HEK293 (cell line): ENCODE data around the gene FASTK.

Experiments used
- CTCF ChIA-PET: fragments of 350-600 bp; formaldehyde crosslinking; extraction: SDS; loops from one replicate; lab custom pipeline; 2021; ENCODE audit warnings: antibody characterized with exemption; lab: Yijun Ruan, JAX
- POLR2A ChIA-PET: fragments of 300-600 bp; formaldehyde crosslinking; extraction: SDS; loops from one replicate; lab custom pipeline; 2020; ENCODE audit warnings: antibody characterized with exemption, inconsistent platforms; lab: Yijun Ruan, JAX
- H3K27ac ChIP-seq: fragments of 200-500 bp; sonication (Bioruptor generic); 2 replicates; pipeline ENCODE4 v1.5.1; 2014; ENCODE audit warnings: low read depth, low read length, control low read depth, inconsistent platforms; ENCODE audit errors: extremely low read depth
- H3K36me3 ChIP-seq, 2 experiments: fragments of 200-500 bp in 1 of 2; sonication (Bioruptor generic) in 1 of 2; 1 replicate in 1 of 2; 2 replicates in 1 of 2; pipeline ENCODE4 v1.5.1; 2014 to 2017; ENCODE audit warnings: inconsistent platforms in 2 of 2, low read length in 2 of 2; ENCODE audit not compliant: control insufficient read depth in 2 of 2, insufficient read depth in 1 of 2
- H3K4me1 ChIP-seq: fragments of 200-500 bp; sonication (Bioruptor generic); 2 replicates; pipeline ENCODE4 v1.5.1; 2014; ENCODE audit warnings: mild to moderate bottlenecking, low read length, inconsistent platforms; ENCODE audit not compliant: control insufficient read depth, insufficient read depth
- H3K4me3 ChIP-seq: 2 replicates; pipeline ENCODE4 v1.5.1; 2011; ENCODE audit warnings: low read depth, mild to moderate bottlenecking, control low read depth, low read length, moderate library complexity
- H3K9me3 ChIP-seq: fragments of 200-500 bp; sonication (Bioruptor generic); 2 replicates; pipeline ENCODE4 v1.5.1; 2014; ENCODE audit warnings: low read depth, low read length, inconsistent platforms; ENCODE audit not compliant: control insufficient read depth, insufficient read depth
- GLI4 ChIP-seq: fragments of 450-650 bp; formaldehyde crosslinking; IDR thresholded peaks from 2 replicates; pipeline ENCODE4 v1.5.1; 2016; ENCODE audit warnings: missing biosample characterization, missing genetic modification characterization
- GLIS1 ChIP-seq: fragments of 450-650 bp; formaldehyde crosslinking; IDR thresholded peaks from 2 replicates; pipeline ENCODE4 v1.5.1; 2016; ENCODE audit warnings: missing biosample characterization, missing genetic modification characterization
- GLIS2 ChIP-seq: fragments of 450-650 bp; formaldehyde crosslinking; IDR thresholded peaks from 2 replicates; pipeline ENCODE4 v1.5.1; 2016; ENCODE audit warnings: missing biosample characterization, missing genetic modification characterization
- HOXA7 ChIP-seq: sonication (generic); formaldehyde crosslinking; IDR thresholded peaks from 2 replicates; pipeline ENCODE4 v1.8.1; 2022; ENCODE audit warnings: missing genetic modification reagents, borderline replicate concordance
- KLF1 ChIP-seq: fragments of 450-650 bp; formaldehyde crosslinking; IDR thresholded peaks from 2 replicates; pipeline ENCODE4 v1.5.1; 2016; ENCODE audit warnings: missing biosample characterization, missing genetic modification characterization
- KLF9 ChIP-seq: fragments of 450-650 bp; formaldehyde crosslinking; IDR thresholded peaks from 2 replicates; pipeline ENCODE4 v1.5.1; 2016; ENCODE audit warnings: missing biosample characterization, missing genetic modification characterization, low read depth
- MYNN ChIP-seq: fragments of 450-650 bp; formaldehyde crosslinking; IDR thresholded peaks from 2 replicates; pipeline ENCODE4 v1.5.1; 2016; ENCODE audit warnings: missing biosample characterization, missing genetic modification characterization, borderline replicate concordance
- PATZ1 ChIP-seq: fragments of 450-650 bp; formaldehyde crosslinking; IDR thresholded peaks from 2 replicates; pipeline ENCODE4 v1.5.1; 2016; ENCODE audit warnings: missing biosample characterization, missing genetic modification characterization
- PRDM10 ChIP-seq: fragments of 450-650 bp; formaldehyde crosslinking; IDR thresholded peaks from 2 replicates; pipeline ENCODE4 v1.5.1; 2016; ENCODE audit warnings: missing biosample characterization, missing genetic modification characterization
- SP7 ChIP-seq: fragments of 450-650 bp; formaldehyde crosslinking; IDR thresholded peaks from 2 replicates; pipeline ENCODE4 v1.5.1; 2016; ENCODE audit warnings: missing biosample characterization, missing genetic modification characterization
- ZBTB21 ChIP-seq: fragments of 450-650 bp; formaldehyde crosslinking; IDR thresholded peaks from 2 replicates; pipeline ENCODE4 v1.5.1; 2017; ENCODE audit warnings: missing biosample characterization, missing genetic modification characterization
- ZEB2 ChIP-seq: fragments of 450-650 bp; formaldehyde crosslinking; IDR thresholded peaks from 2 replicates; pipeline ENCODE4 v1.5.1; 2016; ENCODE audit warnings: missing biosample characterization, missing genetic modification characterization
- ZFP69B ChIP-seq: fragments of 450-650 bp; formaldehyde crosslinking; IDR thresholded peaks from 2 replicates; pipeline ENCODE4 v1.5.1; 2016; ENCODE audit warnings: missing biosample characterization, missing genetic modification characterization
- ZNF133 ChIP-seq: fragments of 450-650 bp; formaldehyde crosslinking; IDR thresholded peaks from 2 replicates; pipeline ENCODE4 v1.5.1; 2016; ENCODE audit warnings: missing biosample characterization, missing genetic modification characterization
- ZNF335 ChIP-seq: fragments of 450-650 bp; formaldehyde crosslinking; conservative IDR thresholded peaks from 2 replicates; pipeline ENCODE4 v1.5.1; 2016; ENCODE audit warnings: missing biosample characterization, missing genetic modification characterization
- ZNF366 ChIP-seq: fragments of 450-650 bp; formaldehyde crosslinking; conservative IDR thresholded peaks from 2 replicates; pipeline ENCODE4 v1.5.1; 2016; ENCODE audit warnings: missing biosample characterization, missing genetic modification characterization
- ZNF600 ChIP-seq: fragments of 450-650 bp; formaldehyde crosslinking; IDR thresholded peaks from 2 replicates; pipeline ENCODE4 v1.5.1; 2016; ENCODE audit warnings: missing biosample characterization, missing genetic modification characterization
- ZNF623 ChIP-seq: fragments of 450-650 bp; formaldehyde crosslinking; IDR thresholded peaks from 2 replicates; pipeline ENCODE4 v1.5.1; 2016; ENCODE audit warnings: missing biosample characterization, missing genetic modification characterization
- ZNF629 ChIP-seq: fragments of 450-650 bp; formaldehyde crosslinking; IDR thresholded peaks from 2 replicates; pipeline ENCODE4 v1.5.1; 2017; ENCODE audit warnings: missing biosample characterization, missing genetic modification characterization
- ZNF843 ChIP-seq: fragments of 450-650 bp; formaldehyde crosslinking; IDR thresholded peaks from 2 replicates; pipeline ENCODE4 v1.5.1; 2016; ENCODE audit warnings: missing biosample characterization, missing genetic modification characterization
- TF ChIP-seq, protein P1 (sequence below): fragments of 450-650 bp; formaldehyde crosslinking; IDR thresholded peaks from 2 replicates; pipeline ENCODE4 v1.5.1; 2016; ENCODE audit warnings: missing biosample characterization, missing genetic modification characterization, low read depth
- TF ChIP-seq, protein P2 (sequence below): fragments of 450-650 bp; formaldehyde crosslinking; IDR thresholded peaks from 2 replicates; pipeline ENCODE4 v1.5.1; 2017; ENCODE audit warnings: missing biosample characterization, missing genetic modification characterization

Gene FASTK

DNA sequence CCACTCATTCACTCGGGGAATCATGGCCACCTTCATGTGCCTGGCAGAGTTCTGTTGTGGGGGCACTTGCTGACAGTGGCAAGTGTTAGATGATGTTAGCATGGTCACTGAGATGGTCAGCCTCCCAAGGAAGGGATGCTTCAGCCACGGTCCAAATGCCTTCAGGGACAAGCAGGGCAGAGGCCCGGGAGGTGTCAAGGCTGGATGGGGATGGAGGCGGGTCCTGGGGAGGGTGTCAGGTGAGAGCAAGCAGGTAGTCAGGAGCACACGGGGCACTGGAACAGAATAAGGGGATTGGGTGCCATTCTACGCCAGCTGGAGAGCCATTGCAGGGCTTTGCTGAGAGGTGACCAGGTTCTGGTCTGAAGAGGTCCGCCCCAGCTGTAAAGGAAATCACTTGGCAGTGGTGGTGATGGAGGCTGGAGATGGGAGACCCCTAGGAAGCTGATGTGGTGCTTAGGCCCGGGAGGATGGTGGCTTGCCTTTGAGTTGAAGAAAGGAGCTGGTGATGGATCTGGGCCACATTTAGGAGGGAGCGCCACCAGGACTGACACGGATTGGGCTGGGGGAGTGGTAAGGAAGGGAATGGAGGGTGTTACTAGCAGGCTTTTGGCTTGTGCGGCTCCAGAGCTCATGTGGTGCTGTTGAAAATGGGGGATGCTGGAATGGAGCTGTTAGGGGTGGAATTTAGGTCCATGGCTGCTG is 29.8 kb upstream of the FASTK start:
- Histone ChIP-seq H3K9me3 (no peaks in the 10 kb centered on the region), H3K27ac (0 out of 2 replicates have a peak overlapping the region, but pooled peaks have one; percentile 17), H3K4me3 (no peak overlapping the region), H3K4me1 (no peaks in the 10 kb centered on the region), H3K36me3 (peaks cover 0 to 5% of the 10 kb centered on the region in 2 experiments; a peak in 2 of 3 replicates)
- CTCF ChIA-PET = interaction anchor here (0.7 to 5.5 kb wide), 35 partner anchors 9 to 333 kb away, joined by 3 to 43 read pairs (median 5); partner anchors contain the start of gene FASTK
- POLR2A ChIA-PET = interaction anchor here (0.7 to 1.8 kb wide), 8 partner anchors 22 to 98 kb away, joined by 3 to 5 read pairs (median 3); partner anchors contain the start of genes ABCB8 and AGAP3
- TF ChIP-seq ZNF600 (tag by site-specific recombination) = peak; percentile 98
- TF ChIP-seq ZNF843 (tag by site-specific recombination) = no peak
- no peak for TF ChIP-seq ZNF629 (tag by site-specific recombination)
- peak; percentile 40; the same call in 1 of the 2 replicates for TF ChIP-seq PRDM10

DNA sequence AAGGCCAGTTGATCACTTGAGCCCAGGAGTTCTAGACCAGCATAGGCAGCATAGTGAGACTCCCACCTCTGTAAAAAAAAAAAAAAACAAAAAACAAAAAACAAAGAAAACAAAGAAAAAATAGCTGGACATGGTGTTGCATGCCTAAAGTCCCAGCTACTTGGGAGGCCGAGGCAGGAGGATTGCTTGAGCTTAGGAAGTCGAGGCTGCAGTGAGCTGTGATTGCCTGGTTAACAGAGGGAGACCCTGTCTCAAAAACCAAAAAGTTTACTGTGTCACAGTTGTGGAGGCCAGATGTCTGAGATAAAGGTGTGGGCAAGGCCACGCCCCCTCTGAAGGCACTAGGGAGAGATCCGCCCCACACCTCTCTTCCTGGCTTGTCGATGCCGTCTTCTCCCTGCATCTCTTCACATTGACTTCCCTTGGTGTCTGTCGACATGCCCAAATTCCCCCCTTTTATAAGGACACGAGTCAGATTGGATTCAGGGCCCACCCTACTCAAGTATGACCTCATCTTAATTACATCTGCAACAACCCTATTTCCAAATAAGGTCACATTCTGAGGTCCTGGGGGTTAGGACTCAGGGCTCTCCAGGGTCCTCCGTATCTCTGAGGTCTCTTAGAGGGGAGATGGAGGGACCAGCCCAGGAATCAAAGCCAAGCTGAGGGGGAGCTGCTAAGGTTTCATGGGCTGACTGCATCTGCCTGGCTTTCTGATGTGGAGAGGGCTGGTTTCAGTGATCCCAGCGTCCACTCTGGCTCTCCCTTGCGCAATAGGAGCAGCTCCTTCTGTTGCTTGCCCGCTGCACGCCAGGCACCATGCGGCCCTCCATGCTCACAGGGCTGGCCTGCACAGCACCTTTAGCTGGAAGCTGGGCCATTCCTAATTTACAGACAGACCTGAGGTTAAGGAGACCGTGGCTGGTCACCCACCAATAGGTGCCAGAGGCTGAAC is 28.8 kb upstream of the FASTK start:
- Histone ChIP-seq H3K4me1 (no peaks in the 10 kb centered on the region), H3K36me3 (peaks cover 0 to 15% of the 10 kb centered on the region in 2 experiments; a peak in 2 of 3 replicates), H3K4me3 (no peak overlapping the region), H3K9me3 (no peaks in the 10 kb centered on the region), H3K27ac (0 out of 2 replicates have a peak overlapping the region, but pooled peaks have one; percentile 17)
- CTCF ChIA-PET = interaction anchor here (0.6 to 5.5 kb wide), 17 partner anchors 8 to 240 kb away, joined by 3 to 43 read pairs (median 4); partner anchors contain the start of gene FASTK
- POLR2A ChIA-PET = interaction anchor here (0.7 to 1.8 kb wide), 8 partner anchors 21 to 81 kb away, joined by 3 to 5 read pairs (median 3); partner anchors contain the start of genes ABCB8 and AGAP3
- peak; percentile 58 for TF ChIP-seq ZNF366 (tag by site-specific recombination)
- TF ChIP-seq ZEB2 = 0 out of 2 replicates have a peak, but pooled peaks have one; percentile 22
- peak; percentile 81 for TF ChIP-seq ZNF335 (tag by site-specific recombination)
- TF ChIP-seq SP7 (tag by site-specific recombination) = 0 out of 2 replicates have a peak, but pooled peaks have one; percentile 51
- peak; percentile 73 for TF ChIP-seq KLF9 (tag by site-specific recombination)
- peak; percentile 9; the same call in 1 of the 2 replicates for TF ChIP-seq ZBTB21 (tag by site-specific recombination)
- TF ChIP-seq GLI4 = no peak
- no peak for TF ChIP-seq MYNN (tag by site-specific recombination)
- TF ChIP-seq ZNF133 (tag by site-specific recombination) = no peak
- no peak for TF ChIP-seq HOXA7 (CRISPR knock-in tag)
- peak; percentile 91 for TF ChIP-seq ZFP69B
- peak; percentile 27; the same call in 1 of the 2 replicates for TF ChIP-seq GLIS1 (tag by site-specific recombination)
- TF ChIP-seq ZNF623 (tag by site-specific recombination) = no peak
- TF ChIP-seq, protein P1, sequence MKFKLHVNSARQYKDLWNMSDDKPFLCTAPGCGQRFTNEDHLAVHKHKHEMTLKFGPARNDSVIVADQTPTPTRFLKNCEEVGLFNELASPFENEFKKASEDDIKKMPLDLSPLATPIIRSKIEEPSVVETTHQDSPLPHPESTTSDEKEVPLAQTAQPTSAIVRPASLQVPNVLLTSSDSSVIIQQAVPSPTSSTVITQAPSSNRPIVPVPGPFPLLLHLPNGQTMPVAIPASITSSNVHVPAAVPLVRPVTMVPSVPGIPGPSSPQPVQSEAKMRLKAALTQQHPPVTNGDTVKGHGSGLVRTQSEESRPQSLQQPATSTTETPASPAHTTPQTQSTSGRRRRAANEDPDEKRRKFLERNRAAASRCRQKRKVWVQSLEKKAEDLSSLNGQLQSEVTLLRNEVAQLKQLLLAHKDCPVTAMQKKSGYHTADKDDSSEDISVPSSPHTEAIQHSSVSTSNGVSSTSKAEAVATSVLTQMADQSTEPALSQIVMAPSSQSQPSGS (tag by site-specific recombination) = peak; percentile 89
- TF ChIP-seq, protein P2, sequence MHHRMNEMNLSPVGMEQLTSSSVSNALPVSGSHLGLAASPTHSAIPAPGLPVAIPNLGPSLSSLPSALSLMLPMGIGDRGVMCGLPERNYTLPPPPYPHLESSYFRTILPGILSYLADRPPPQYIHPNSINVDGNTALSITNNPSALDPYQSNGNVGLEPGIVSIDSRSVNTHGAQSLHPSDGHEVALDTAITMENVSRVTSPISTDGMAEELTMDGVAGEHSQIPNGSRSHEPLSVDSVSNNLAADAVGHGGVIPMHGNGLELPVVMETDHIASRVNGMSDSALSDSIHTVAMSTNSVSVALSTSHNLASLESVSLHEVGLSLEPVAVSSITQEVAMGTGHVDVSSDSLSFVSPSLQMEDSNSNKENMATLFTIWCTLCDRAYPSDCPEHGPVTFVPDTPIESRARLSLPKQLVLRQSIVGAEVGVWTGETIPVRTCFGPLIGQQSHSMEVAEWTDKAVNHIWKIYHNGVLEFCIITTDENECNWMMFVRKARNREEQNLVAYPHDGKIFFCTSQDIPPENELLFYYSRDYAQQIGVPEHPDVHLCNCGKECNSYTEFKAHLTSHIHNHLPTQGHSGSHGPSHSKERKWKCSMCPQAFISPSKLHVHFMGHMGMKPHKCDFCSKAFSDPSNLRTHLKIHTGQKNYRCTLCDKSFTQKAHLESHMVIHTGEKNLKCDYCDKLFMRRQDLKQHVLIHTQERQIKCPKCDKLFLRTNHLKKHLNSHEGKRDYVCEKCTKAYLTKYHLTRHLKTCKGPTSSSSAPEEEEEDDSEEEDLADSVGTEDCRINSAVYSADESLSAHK (tag by site-specific recombination) = no peak
- TF ChIP-seq PATZ1 (tag by site-specific recombination) = peak; percentile 54; the same call in 1 of the 2 replicates
- TF ChIP-seq KLF1 (tag by site-specific recombination) = 0 out of 2 replicates have a peak, but pooled peaks have one; percentile 33
- TF ChIP-seq GLIS2 = 0 out of 2 replicates have a peak, but pooled peaks have one; percentile 20
